Activated effector memory CD4-positive, alpha-beta T cell treated with anti-CD3 and anti-CD28 coated beads, Interleukin-2, amount 50 U/mL, for 16 hours (primary cell): Measurements from ENCODE around the gene OTULIN.

ENCODE experiments used
- DNase-seq: peaks from one replicate; pipeline ENCODE4 v3.0.0-alpha.2; 2020

Gene OTULIN

DNA sequence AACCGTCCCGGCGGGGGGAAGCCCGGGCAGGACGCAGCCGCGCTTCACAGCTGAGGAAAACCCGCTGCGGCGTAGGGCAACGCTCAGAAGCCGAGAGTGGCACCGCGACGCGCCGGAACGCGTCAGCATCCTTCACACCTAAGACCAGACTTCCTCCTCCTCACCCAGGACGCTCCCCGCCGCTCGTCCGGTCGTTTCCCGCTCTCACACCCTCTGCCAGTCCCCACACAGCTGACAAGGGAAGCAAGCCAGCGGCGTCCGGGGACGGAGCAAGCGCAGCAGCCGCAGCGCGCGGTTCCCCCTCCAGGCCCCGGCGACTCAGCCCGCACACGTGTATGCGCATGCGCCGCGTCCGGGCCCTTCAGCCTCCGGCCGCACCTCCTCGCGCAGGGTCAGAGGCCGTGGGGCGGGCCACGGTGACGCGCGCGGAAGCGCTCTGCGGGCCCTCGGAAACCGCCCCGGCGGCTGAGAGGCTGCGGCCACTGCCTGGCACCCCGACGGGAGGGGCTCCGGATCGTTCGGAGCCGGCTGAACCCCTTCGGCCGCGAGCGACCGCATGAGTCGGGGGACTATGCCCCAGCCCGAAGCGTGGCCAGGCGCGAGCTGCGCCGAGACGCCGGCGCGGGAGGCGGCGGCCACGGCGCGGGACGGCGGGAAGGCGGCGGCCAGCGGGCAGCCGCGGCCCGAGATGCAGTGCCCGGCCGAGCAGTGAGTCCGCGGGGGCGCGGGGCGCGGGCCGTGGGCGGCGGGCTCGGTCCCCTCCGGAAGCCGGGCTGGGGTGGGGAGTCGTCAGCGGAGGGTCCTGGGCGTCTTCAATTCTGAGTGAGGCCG is at the start of gene OTULIN:
OTULIN (plus strand) TSS at position 449 of the 831 bp plus-strand sequence; CDS start at position 557, 108 bp downstream.
- DNase-seq = peak; percentile 95

DNA sequence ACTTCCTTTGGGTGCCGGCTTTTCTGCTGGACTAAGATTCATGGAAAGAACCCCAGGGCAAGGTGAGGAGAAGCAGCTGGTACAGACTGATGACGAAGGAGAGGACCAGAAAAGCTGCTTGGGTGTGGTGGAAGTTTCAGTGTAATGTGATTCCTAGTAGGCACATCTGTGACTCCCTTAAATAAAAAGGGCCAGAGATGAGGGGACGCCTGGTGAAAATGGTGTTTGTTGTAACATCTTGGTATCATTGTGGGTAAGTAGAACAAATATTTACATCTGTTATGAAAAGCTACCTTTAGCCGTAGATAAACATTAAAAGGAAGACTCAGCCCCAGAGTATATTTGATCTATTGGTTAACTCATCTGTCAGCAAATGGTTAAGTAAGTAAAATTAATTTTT is 49.2 kb upstream of the OTULIN start:
- no peak for DNase-seq

DNA sequence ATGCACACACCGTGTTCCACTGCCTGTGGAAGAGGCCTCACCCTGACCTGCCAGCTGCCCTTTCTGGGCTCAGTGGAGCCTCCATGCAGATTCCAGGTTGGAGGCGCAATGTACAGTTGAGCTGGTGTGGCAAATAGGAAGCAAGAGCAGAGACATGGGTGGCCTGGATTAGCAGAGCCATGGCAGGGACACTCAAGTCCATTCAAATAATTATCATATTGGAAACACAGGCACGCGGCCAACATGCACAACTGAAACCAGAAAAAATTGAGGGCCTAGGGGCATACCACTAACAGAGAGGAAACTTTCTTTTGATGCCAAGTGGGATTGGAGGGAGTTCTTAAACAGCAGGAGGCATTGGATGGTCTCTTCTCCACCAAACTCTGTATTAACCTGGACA is 47.1 kb upstream of the OTULIN start:
- no peak for DNase-seq

DNA sequence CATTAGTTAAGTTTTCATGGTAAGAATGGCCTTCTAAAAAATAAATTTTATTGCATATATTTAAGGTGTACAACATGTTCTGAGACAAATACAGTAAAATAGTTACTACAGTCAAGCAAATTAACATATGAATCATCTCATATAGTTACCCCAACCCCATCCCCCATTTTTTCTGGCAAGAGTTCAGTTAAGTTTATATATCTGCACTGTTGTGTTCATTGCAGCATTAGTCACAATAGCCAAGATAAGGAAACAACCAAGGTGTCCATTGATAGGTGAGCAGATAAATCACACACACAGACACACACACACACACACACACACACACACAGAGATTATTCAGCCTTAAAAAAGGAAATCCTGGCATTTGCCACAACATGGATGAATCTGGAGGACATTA is 37.2 kb upstream of the OTULIN start:
- no peak for DNase-seq

DNA sequence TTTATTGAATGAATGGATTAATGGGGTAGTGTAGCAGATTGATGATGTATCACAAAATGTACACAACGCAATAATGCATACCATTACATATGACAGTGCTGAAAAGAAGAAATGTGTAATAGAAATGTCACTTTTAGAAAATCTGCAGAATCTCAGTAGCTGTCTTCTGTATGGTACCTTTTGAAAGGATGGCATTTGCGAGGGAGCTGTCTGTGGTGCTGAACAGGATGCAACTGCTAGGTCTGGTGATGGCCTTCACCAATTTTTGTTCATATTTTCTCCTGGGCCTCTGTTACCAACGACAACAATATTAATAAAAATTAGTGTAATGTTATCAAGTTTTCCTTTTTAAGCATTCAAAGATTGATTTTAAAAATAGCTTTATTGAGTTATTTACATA is 36.2 kb upstream of the OTULIN start:
- peak; percentile 79 for DNase-seq

DNA sequence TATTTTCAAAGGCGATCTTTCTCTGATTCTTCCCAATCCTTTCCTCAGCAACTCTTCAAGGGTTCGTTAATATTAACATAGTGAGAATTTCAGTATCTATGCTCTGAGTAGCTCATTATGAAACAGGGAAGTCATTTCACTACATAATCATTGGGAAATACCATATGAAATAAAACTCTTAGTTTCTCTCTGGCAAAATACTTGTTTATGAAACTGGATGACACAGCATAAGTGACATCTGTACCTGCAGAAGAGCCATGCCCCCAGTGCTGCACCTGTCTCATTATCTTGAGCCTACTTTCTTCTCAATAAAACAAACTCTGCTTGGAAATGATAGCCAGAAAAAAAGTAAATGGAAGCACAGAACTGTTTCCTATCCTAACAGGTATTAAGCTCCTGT is 33.8 kb upstream of the OTULIN start:
- no peak for DNase-seq

DNA sequence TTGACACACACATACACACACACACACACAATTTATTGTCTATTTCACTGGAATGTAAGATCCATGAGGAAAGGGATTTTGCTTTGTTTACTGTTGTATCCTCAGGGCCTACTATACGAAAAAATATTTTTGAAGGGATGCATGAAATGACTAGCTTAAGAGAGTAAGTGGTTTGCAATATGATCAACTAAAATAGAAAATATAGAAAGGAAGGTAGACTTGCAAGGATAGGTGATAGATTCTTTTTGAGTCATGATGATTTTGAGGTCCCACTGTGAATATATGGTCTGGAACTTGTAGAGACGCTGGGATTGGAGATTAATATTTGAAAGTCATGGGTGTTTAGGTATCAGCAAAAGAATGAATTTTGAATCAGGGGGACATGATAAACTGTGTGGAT is 28.9 kb upstream of the OTULIN start:
- no peak for DNase-seq

DNA sequence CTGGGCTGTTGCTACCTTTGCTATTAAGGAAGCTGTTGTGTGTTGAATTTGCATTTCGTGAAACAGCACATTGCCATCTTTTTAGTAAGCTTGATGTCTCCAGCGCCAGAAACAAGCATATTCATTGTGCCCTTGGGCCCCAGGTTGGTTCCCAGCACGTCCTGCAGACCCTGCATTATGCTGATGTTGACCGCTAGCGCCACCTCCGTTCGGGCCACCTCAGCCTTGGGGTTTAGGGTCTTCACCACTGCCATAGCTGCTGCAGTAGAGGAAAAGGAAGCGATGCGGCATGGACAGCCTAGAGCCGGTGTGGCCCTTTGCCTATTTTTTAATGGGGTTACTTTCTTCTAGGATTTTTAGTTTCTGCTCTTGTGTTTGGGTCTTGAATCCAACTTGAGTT is 23.8 kb upstream of the OTULIN start:
- DNase-seq = no peak

DNA sequence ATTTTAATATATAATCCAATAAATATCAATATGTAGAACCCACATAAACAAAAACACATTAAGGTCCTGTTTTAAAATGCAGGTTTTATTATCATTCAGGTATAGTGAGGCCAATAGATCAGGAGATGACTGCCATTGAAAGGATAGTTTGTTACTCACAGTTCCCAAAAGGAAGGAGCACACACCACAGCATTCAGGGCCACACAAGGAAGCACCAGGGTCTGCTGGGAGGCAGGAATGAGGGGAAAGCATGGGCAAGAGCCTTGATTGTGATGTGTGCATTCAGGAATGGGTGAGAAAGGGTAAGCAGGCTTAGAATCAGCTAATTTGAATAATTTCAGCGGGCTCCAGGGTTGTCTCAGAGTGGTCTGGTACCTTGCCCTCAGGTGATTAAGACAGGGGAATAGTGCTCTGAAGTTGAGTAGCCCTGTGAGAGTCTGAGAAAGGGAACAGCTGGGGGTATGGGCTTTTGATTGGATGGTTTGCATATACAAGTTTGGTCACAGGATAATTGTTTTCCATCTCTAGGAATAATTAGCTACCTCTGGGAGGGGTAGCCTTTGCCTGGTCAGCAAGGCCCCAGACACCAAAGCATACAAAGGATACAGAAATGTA is 19.8 kb upstream of the OTULIN start:
- no peak for DNase-seq

DNA sequence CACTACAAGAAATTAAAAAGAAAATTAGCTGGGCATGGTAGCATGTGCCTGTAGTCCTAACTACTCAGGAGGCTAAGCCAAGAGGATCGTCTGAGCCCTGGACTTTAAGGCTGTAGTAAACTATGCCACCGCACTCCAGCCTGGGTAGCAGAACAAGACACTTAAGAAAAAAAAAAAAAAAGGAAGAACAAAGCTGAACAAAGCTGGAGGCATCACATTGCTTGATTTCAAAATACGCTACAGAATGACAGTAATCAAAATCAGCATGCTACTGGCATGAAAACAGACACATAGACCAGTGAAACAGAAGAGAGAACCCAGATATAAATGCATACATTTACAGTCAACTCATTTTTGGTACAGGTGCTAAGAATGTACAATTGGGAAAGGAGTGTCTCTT is 14.5 kb upstream of the OTULIN start:
- DNase-seq = no peak

DNA sequence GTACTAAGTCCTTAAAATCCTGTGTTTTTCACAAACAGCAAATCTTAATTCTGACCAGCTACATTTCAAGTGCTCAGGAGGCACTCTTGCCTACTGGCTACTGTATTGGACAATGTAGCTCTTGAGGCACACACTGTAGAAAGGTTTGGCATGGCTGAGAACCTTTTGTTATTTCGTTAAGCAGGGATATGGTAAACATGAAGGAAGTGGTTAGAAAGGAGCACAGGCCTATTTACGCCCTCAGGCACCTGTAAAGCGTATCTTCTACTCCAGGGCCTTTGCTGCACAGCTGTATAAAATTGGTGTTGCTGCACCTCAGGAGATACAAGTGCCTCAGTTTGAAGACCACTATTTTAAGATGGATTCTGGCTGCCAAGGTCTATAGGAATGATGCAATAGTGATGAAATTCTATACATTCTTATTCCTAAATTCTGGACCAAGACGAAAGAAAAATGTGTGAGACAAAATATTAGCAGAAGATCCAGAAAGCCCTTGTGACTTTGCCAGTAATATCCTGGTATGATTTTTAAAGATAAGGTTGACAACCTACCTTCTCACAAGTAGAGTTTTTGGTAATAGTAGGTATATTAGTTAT is 9.3 kb upstream of the OTULIN start:
- no peak for DNase-seq

DNA sequence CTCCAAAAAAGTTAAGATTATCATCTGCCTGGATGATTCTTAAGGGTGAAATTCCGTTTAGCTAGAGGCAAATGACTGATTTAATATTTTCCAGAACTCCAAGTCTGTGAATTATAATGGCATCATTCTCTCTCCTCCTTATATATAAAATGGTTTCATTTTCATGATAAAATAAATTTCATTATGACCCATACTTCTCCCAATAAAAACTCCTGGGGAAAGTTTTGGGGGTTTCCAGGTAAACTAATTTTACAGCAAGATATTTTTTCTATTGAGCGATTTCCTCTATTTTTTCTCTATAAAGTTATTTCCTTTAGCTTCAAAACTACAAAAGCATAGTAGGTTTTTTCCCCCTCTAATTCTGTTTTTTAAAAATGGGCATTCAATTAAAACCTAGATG is 7.6 kb upstream of the OTULIN start:
- DNase-seq = no peak

DNA sequence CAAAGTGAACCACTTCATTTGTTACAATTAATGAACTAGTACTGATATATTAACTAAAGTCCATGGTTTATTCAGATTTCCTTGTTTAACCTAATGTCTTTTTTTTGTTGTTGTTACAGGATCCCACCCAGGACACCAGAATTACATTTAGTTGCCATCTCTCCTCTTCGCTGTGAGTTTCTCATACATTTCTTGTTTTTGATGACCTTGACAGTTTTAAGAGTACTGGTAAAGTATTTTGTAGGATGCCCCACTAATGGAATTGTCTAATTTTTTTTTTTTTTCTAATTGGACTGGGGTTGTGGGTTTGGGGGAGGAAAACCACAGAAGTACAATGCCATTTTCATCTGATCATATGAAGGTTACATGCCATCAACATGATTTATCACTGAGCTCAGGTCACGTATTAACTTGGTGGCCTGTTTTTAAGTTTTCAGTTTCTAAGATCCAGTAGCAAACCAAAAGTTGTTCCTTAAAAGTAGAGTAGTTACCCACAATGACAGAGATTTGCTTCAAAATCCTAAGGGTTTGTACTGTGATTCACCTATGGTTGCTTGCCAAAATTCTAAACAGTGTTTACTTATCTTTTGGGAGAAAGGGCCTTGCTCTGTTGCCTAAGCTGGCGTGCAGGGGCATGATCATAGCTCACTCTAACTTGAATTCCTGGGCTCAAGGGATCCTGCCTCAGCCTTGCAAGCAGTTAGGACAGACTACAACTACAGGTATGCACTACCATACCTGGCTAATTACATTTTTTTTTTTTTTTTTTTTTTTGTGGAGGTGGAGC is 4.5 kb upstream of the OTULIN start:
- no peak for DNase-seq

DNA sequence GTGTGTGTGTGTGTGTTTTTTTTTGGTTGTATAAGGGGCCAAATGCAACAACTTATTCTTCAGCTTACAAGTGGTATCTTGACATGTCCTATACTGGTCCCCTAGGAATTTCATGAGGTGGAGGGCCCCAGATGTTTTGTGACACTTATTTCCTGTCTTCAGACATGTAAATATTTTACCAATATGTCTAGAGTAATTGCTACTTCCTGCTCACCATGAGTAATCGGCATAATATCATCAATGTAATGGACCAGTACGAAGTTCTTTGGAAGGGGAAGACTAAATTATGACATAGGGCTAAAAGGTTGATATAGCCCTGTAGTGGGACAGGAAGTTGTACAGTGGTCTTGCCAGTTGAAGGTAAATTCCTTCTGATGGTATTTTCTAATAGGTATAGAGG is 3.7 kb upstream of the OTULIN start:
- no peak for DNase-seq

DNA sequence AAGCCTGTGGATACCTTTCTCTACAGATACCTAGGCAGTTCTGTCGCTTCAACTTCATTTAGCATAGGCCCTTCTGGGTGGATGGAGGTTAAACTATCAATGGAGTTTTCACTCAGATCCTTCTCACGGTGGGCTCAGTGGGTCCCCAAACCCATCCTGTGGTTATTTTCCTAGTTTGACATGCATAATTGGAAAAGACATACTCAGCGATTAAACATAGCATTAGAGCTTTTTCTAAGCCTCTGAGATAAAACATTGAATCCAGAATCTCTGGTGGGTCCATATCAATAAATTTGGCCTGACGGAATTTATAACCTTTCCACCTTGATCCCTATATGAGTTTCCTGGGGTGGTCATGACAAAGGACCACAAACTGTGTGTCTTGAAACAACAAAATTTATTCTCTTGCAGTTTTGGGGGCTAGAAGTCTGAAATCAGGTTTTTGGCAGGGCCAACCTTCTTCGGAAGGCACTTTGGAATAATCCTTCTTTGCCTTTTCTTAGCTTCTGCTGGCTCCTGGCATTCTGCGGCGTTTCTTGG is 1.7 kb upstream of the OTULIN start:
- DNase-seq = no peak

DNA sequence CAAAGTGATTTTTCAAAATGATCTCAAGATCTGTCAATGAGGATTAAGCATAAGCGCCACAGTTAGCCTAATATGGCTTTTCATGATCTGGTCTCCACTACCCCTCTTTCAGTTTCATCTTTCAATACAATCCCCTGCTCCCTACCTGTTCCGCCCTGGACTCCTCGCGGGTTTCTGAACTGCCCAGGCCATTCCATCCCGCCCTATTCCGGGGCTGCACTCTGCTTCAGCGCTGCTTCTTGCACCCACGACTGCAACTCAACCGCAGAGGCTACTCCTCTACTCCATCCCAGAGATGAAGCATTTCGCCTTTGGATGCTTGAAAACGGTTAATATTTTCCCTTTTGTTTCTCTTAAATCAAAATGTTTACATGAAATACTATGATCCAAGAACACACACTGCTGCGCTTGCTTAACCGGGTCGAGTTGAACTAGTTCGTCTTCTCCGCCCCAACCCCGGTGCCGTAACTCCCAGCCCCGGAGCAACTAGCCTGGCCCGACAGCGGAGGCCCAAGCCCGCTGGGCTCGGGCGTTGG is 716 bp upstream of the OTULIN start:
- DNase-seq = peak; percentile 66

DNA sequence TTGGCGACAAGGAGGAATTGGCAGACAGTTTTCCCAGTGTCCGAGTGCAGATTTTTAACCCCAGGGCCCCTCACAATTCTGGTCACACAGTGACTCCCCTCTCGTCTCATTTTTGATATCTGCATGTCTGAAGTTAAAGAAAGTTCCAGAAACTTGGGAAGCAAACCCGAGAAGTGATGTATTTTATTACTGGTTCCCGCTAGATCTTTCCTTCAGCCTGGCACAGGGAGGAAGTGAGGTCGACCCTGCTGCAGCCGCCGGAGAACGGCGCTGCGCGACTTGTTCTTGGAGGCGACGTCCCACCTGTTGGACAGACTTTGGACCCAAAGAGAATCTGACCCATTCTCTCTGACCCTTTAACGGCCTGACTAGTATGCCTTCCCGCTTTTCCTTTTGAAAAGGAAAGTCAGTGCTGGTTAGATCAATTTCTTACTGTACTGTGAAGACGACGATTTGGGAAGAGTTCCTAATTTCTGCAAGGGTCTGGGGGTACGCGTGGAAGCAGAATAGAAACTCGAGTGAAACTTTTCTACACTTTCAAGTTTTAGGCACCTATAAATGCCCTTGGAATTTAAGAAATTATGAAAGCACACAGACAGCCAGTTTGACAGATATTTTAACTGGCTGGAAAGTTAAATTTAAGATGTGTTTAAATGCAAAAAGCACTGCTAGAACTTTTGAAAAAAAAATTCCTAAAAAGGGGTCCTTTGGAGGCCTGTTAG is 744 bp downstream of the OTULIN start:
- DNase-seq = peak; percentile 78

DNA sequence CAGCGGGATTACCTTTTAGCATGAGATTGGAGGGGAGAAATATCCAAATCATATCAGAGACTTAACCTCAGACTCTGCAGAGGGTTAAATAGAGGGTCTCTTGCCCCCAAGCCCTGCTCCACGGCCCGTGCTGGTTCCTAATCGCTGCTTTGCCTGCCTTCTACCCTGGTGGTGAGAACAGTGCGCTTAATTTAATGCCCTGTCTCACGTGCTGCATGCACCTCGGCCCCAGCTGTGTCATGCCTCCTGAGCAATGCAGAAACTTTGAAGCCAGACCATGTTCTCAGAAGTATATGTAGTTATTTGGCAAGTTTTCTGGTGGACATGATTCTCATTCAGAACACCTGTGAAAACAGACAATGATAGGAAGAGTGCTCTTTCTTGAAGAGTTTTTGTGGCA is 1.4 kb downstream of the OTULIN start:
- peak; percentile 85 for DNase-seq

DNA sequence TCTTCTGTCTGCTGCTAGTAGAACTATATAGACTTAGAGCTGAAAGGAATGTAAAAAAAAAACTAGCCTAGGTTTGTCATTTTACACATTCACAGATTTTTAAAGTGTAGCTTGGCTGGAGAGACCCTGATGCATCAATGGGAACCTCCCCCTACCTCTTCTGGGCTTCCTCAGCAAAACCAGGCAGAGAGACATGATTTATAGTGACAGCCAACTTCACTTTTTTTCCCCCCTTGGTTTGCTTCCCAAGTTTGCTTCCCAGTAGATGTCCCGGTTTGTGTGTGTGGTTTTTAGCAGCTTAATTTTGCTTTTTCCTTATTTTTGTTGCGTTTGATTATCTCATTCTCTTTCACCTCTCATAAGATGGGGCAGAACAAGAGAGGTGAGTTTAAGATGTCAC is 1.8 kb downstream of the OTULIN start:
- no peak for DNase-seq

DNA sequence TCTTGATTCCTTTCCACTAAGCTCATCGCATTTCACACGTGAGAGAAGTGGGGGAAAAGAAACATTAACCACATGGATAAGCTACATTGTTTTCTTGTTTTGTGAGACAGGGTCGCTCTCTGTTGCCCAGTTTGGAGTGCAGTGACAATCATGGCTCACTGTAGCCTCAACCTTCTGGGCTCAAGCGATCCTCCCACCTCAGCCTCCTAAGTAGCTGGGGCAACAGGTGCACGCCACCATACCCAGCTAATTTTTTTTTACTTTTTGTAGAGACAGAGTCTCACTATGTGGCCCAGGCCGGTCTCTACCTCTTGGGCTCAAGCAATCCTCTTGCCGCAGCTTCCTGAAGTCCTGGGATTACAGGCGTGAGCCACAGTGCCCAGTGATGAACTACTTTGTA is 2.8 kb downstream of the OTULIN start:
- DNase-seq = no peak

DNA sequence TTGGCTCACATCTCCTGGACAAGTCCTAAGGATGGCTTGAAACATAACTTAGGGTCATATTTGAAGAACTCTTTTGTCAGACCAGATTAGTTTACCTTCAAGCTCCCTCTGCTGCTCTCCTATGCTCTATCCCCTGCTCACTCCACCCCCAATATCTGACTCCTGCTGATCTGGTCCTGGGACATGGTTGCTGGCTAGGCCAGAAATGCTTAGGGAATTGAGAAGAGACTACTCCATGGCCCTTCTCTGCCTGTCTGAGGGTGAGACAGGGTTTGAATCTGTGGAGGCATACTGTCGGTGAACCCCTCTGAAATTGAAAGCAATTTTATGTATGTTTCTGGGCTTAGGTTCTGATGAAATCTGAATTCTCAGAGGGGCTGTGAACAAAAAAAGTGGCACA is 3.3 kb downstream of the OTULIN start:
- DNase-seq = no peak

DNA sequence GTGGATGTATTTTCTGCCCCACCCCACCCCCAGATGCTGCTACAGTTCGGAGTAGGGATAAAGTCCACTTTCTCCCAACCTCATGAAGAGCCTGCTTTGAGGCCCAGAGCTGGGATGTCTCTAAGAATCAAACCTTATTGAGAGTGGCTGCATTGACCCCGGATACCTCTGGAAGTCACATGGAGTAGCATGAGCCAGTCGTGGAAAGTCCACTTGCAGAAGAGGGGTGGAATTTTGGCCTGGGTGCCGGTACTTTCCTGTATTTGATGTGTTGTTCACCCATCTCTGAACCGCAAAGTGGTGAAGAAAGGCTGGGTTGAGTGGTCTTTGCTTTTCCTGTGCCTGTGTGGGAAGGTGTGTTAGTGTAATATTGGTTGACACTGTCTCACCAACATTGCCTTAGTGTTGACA is 3.7 kb downstream of the OTULIN start:
- DNase-seq = peak; percentile 69
